Measurements from ENCODE around the gene CKM.

The CKM gene

DNA sequence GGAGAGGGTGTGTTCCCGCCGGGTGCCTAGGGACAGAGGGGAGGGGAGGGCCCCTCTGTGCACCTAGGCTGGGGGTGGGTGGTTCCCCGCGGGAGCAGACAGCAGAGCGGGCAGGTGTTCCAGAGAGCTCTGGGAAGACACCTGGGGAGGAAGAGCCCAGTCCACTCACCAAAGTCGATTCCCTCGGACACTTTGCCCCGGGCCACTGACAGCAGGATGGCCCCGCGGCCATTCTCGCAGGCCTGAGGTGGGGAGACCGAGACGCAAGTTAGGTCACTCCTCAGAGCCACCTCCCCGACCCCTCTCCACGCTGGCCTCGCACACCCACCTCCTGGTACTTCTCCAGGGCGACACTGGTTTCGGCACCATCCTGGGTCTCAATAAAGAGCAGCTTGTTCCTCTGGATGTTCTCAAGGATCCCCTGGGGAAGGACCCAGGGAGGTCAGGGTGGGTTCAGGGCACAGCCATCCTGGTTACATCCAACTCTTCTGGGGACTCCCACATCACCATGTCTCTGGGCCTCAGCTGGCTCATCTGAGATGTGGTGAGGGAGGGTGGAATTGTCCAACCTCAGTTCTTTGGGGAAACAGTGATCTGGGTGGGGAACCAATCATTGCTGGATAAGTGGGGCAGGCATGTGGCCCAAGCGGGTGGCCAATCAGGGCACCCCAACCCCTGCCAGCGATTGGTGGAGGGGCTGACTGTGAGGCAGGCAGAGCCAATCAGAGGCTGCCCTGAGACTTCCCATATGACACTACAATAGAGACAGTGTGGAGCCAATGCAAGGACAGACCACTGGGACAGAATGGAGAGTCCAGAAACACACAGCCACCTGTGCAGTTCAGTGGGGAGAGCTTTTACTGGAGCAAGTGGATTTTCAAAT is 30.5 kb upstream of the CKM start:
- no peak overlapping the region for H3K4me3 Mint-ChIP-seq
- H3K27me3 Mint-ChIP-seq, result no peaks in the 10 kb centered on the region
- H3K9me3 Mint-ChIP-seq, result no peaks in the 10 kb centered on the region
- no peaks in the 10 kb centered on the region for H3K4me1 Mint-ChIP-seq (ENCODE audit: low read depth)
- peaks cover 78% of the 10 kb centered on the region for H3K36me3 Mint-ChIP-seq (ENCODE audit: low read depth)
- H3K27ac Mint-ChIP-seq, result no peak overlapping the region
- no peak for DNase-seq

DNA sequence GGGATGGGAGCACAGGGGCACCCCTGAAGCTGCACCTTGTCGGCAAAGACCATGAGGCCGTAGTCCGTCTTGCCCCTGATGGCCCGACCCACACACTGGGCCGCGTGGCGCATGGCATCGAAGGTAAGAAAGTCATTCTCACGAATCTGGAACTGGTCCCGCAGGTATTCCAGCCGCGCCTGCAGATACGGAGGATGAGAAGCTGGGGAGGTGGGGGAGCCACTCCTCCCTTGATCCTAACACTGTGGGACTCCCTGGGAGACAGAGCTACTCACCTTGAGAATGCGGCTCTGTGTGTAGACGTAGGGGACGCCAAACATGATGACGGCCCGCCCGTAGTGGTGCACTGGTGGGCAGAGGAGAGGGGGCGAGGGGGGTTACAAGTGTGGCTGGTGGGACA is 29.8 kb upstream of the CKM start:
- peaks cover 71% of the 10 kb centered on the region for H3K36me3 Mint-ChIP-seq (ENCODE audit: low read depth)
- no peaks in the 10 kb centered on the region for H3K9me3 Mint-ChIP-seq
- H3K4me1 Mint-ChIP-seq (ENCODE audit: low read depth), result no peaks in the 10 kb centered on the region
- DNase-seq, result no peak
- H3K27me3 Mint-ChIP-seq, result no peaks in the 10 kb centered on the region
- H3K27ac Mint-ChIP-seq, result no peak overlapping the region
- no peak overlapping the region for H3K4me3 Mint-ChIP-seq

DNA sequence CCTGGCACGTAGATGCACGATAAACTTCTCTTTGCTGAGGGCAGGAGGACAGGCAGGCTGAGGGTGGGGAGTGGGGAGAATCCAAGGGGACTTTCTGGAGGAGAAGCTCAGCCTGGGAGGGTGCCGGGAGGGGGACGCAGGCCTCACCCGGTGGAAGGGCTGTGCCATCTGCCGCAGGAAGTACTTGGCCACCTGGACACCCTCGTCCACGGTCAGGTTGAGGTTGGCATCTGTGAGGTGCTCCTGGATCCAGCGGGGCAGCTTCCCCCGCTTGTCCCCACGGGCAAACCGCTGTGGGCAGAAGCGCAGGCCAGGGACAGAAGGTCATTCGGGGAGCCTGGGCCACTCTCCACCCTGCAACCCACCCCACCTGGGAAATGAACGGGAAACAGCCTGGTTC is 29.4 kb upstream of the CKM start:
- no peak overlapping the region for H3K27ac Mint-ChIP-seq
- H3K36me3 Mint-ChIP-seq (ENCODE audit: low read depth), result peaks cover 67% of the 10 kb centered on the region
- no peaks in the 10 kb centered on the region for H3K9me3 Mint-ChIP-seq
- no peak for DNase-seq
- no peak overlapping the region for H3K4me3 Mint-ChIP-seq
- H3K27me3 Mint-ChIP-seq, result no peaks in the 10 kb centered on the region
- H3K4me1 Mint-ChIP-seq (ENCODE audit: low read depth), result no peaks in the 10 kb centered on the region

DNA sequence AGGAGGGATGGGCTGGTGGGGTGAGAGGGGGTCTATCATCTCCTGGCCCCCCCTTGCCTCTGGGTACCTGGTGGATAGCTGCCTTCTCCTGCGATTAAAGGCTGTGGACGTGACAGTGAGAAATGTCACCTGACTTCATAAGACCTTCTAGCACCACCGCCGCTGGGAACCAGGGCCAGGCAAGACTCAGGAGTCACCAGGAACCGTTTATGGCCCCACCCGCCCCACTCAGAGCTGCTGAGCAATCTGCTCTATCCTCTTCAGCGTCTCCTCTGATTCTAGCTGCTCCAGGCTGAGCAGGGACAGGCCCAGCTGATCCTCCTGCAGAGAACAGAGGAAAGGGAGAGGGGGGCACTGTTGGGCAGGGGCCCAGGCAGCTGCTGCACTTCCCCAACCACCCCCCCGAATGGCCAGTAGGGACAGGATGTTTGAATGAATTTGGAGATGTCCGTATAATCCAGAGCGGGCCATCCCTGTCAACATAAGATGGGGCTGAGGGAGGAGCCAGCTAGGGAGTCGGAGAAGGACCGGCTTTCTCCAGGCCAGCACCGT is 28.8 kb upstream of the CKM start:
- Mint-ChIP-seq H3K27me3 (no peaks in the 10 kb centered on the region), H3K4me3 (no peak overlapping the region), H3K36me3 (ENCODE audit: low read depth) (peaks cover 61% of the 10 kb centered on the region), H3K9me3 (no peaks in the 10 kb centered on the region), H3K4me1 (ENCODE audit: low read depth) (no peaks in the 10 kb centered on the region), H3K27ac (no peak overlapping the region)
- DNase-seq, result no peak

DNA sequence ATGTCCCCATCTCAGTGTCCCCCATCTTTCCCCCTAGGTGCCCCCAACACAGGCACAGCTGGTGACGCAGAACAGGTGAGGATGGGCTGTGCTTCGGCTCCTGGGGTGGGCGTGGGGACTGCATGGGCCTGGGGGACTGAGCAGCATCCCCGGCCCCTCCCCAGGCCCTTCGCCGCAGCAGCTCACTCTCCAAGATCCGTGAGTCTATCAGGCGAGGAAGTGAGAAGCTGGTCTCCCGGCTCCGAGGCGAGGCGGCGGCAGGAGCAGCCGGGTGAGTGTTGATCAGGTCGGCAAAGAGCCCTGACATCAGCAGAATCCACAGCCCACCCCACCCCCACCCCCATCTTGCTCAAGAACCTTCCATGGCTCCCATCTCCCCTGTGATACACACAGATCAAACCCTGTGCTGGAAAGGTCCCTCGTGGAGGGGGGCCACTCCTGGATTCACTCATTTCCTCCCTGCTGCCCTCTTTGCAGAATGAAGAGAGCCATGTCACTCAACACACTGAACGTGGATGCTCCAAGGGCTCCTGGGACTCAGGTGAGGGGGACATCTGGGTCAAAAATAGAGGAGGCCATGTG is 27.9 kb upstream of the CKM start:
- Mint-ChIP-seq H3K27me3 (peaks cover 9% of the 10 kb centered on the region), H3K4me3 (no peak overlapping the region), H3K27ac (no peak overlapping the region), H3K9me3 (no peaks in the 10 kb centered on the region), H3K36me3 (ENCODE audit: low read depth) (peaks cover 52% of the 10 kb centered on the region), H3K4me1 (ENCODE audit: low read depth) (no peaks in the 10 kb centered on the region)
- DNase-seq, result no peak

DNA sequence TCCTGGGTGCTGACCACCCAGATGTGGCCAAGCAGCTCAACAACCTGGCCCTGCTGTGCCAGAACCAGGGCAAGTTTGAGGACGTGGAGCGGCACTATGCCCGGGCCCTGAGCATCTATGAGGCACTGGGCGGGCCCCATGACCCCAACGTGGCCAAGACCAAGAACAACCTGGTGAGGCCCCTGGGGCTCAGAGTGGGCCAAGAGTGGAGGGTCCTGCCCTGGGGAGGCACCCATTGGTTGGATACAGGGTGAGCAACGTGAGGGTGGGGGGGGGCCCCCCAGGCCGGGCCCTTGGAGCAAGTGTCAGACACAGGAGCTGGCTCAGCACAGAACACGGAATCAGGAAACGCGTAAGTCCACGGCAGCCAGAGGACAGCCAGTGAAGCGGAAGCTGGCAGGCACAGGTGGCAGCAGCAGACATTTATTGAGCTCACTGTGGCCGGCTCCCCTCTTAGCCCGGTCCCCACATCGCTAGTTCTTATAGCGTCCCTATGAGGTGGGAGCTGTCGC is 26.8 kb upstream of the CKM start:
- no peak for DNase-seq
- Mint-ChIP-seq H3K9me3 (no peaks in the 10 kb centered on the region), H3K27me3 (peaks cover 16% of the 10 kb centered on the region), H3K4me1 (ENCODE audit: low read depth) (no peaks in the 10 kb centered on the region), H3K36me3 (ENCODE audit: low read depth) (peaks cover 43% of the 10 kb centered on the region), H3K4me3 (no peak overlapping the region), H3K27ac (no peak overlapping the region)

DNA sequence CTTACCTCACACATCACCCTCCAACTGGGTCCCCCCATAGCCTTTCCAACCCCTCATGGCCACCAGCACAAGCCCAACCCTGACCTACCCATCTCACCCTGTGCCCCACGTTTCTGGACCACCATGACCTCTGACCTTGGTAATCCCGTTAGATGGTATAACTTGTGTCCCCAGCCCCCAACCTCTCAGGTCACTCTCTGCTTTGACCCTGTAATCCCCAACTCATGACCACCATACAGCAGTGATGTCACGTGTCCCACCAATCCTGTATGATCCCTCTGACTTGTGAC is 26.4 kb upstream of the CKM start:
- DNase-seq, result no peak
- peaks cover 20% of the 10 kb centered on the region for H3K27me3 Mint-ChIP-seq
- H3K4me1 Mint-ChIP-seq (ENCODE audit: low read depth), result no peaks in the 10 kb centered on the region
- H3K27ac Mint-ChIP-seq, result no peak overlapping the region
- H3K36me3 Mint-ChIP-seq (ENCODE audit: low read depth), result peaks cover 39% of the 10 kb centered on the region
- no peaks in the 10 kb centered on the region for H3K9me3 Mint-ChIP-seq
- no peak overlapping the region for H3K4me3 Mint-ChIP-seq

DNA sequence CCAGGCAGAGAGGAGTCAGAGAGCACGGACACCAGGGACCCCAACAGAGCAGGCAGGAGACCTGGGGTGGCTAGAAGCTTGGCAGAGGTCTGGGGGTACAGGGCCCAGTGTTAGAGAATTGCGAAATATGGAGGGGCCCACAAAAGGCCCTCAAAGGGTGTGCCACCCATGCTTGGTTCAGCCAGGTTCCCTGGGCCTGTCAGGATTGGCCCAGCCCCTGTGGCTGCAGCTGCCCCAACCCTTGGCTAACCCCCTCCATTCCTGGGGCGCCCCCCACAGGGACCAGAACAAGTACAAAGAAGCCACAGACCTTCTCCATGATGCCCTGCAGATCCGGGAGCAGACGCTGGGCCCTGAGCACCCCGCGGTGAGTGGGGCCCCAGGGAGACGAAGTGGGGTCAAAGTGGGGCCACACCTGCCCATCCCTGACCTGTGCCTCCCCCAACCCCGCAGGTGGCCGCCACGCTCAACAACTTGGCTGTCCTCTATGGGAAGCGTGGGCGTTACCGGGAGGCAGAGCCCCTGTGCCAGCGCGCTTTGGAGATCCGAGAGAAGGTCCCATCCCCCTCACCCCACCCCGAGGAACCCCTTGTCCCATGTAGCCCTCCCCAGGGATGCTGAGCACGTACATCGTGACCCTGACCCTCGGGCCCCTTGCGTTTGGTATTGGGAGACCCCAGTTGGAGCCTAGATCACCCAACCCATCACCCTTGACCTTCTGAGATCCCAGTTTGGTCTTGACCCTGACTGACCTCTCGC is 25.9 kb upstream of the CKM start:
- H3K4me3 Mint-ChIP-seq, result no peak overlapping the region
- no peaks in the 10 kb centered on the region for H3K4me1 Mint-ChIP-seq (ENCODE audit: low read depth)
- H3K9me3 Mint-ChIP-seq, result no peaks in the 10 kb centered on the region
- no peak overlapping the region for H3K27ac Mint-ChIP-seq
- H3K27me3 Mint-ChIP-seq, result peaks cover 23% of the 10 kb centered on the region
- DNase-seq, result no peak
- peaks cover 34% of the 10 kb centered on the region for H3K36me3 Mint-ChIP-seq (ENCODE audit: low read depth)

DNA sequence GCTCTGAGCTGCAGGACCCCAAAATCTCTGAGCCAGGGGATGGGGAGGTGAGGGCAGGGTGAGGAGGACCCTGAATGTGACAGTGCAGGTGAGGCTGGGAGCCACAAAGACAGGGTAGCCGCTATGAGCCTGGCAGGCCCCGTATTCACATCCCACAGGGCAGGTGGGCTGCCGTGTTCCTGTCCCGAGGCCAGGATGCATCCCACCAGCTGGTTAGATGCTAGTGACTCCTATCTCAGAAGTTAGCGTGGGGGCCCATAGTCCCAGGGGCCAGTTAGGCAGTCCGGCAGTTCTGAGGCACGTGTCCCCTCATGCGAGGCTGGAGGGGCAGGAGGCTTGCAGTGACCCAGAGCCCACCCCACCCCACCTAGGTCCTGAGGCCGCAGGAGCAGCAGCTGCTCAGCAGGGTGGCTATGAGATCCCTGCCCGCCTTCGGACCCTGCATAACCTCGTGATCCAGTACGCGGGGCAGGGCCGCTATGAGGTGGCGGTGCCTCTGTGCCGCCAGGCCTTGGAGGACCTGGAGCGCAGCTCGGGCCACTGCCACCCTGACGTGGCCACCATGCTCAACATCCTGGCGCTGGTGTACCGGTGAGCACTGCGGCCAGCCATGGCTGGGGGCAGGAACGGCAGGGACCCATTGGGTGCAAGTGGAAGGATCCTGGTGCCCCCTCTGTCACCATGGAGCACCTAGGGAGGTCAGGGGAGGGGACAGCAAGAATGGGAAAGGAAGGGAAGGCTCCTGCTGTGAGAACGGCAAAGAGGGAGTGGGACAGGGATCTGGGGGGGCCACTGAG is 25.1 kb upstream of the CKM start:
- peaks cover 24% of the 10 kb centered on the region for H3K27me3 Mint-ChIP-seq
- DNase-seq, result no peak
- H3K27ac Mint-ChIP-seq, result no peak overlapping the region
- H3K36me3 Mint-ChIP-seq (ENCODE audit: low read depth), result peaks cover 26% of the 10 kb centered on the region
- no peaks in the 10 kb centered on the region for H3K4me1 Mint-ChIP-seq (ENCODE audit: low read depth)
- H3K9me3 Mint-ChIP-seq, result no peaks in the 10 kb centered on the region
- no peak overlapping the region for H3K4me3 Mint-ChIP-seq

DNA sequence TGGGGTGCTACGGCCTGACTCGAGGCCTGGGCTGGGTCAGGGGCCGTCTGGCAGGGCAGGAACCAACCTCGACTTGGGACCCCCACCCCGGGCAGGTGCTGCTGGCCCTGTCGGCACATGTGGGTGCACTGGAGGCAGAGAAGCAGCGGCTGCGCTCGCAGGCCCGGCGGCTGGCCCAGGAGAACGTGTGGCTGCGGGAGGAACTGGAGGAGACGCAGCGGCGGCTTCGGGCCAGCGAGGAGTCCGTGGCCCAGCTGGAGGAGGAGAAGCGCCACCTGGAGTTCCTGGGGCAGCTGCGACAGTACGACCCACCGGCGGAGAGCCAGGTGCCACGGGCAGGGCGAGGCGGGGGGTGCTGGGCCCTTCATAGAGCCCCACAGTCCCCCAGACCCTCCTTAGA is 23.8 kb upstream of the CKM start:
- Mint-ChIP-seq H3K27me3 (peaks cover 24% of the 10 kb centered on the region), H3K27ac (no peak overlapping the region), H3K36me3 (ENCODE audit: low read depth) (peaks cover 14% of the 10 kb centered on the region), H3K9me3 (no peaks in the 10 kb centered on the region), H3K4me3 (no peak overlapping the region), H3K4me1 (ENCODE audit: low read depth) (no peaks in the 10 kb centered on the region)
- no peak for DNase-seq

DNA sequence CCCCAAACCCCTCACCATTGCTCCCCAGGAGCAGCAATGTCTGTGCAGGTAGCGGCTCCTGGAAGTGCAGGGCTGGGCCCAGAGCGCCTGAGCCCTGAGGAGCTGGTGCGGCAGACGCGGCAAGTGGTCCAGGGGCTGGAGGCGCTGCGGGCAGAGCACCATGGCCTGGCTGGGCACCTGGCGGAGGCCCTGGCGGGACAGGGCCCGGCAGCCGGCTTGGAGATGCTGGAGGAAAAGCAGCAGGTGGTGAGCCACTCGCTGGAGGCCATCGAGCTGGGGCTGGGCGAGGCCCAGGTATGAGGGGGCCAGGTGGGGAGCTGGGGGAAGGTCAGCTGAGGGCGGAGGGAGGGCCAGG is 22.8 kb upstream of the CKM start:
- peaks cover 24% of the 10 kb centered on the region for H3K27me3 Mint-ChIP-seq
- no peak overlapping the region for H3K27ac Mint-ChIP-seq

DNA sequence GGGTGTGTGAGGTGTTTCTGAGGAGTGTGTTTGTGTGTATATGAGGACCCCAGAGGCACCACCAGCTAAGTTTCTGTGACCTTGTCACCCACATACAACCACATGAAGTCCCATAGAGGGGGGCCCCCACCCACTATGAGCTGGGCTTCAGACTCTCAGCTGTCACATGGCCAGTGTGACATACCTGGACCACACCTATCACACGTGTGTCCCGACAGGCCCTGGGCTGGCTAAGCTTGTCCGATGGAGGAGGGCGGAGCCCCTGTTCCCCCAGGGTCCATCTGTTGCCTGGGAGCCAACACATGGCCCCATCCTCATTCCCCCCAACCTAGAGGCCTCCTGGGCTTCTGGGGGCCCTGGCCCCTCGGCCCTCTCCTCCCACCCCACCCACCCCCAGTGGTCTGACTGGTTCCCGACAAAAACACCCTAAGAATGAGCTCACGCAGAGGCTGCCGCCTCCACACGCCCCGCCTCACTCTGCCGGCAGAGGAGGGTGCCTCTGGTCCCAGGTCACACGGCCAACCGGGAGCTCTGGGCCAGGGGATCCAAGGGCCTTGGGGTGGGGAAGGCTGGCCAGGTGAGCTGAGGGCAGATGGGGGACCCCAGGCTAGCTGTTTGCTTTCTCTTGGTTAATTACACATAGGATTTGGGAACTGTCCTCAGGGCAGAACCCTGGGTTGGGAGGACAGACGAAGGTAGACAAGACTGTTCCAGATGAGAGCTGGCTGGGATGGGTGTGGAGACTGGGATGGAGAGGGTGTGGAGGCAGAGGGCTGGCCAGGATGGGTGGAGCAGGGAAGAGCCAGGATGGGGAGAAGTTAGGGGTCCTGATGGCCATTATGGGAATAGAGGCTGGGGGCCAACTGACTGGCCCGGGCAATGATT is 22.2 kb upstream of the CKM start:
- Mint-ChIP-seq H3K9me3 (no peaks in the 10 kb centered on the region), H3K4me3 (no peak overlapping the region), H3K36me3 (ENCODE audit: low read depth) (peaks cover 3% of the 10 kb centered on the region), H3K27me3 (peaks cover 30% of the 10 kb centered on the region), H3K4me1 (ENCODE audit: low read depth) (peaks cover 4% of the 10 kb centered on the region), H3K27ac (no peak overlapping the region)
- DNase-seq, result no peak

More for the DNA sequence above, 22.8 kb upstream of the CKM start:
- no peak for DNase-seq
- H3K4me3 Mint-ChIP-seq, result no peak overlapping the region
- H3K9me3 Mint-ChIP-seq, result no peaks in the 10 kb centered on the region
- H3K4me1 Mint-ChIP-seq (ENCODE audit: low read depth), result no peaks in the 10 kb centered on the region
- peaks cover 8% of the 10 kb centered on the region for H3K36me3 Mint-ChIP-seq (ENCODE audit: low read depth)

DNA sequence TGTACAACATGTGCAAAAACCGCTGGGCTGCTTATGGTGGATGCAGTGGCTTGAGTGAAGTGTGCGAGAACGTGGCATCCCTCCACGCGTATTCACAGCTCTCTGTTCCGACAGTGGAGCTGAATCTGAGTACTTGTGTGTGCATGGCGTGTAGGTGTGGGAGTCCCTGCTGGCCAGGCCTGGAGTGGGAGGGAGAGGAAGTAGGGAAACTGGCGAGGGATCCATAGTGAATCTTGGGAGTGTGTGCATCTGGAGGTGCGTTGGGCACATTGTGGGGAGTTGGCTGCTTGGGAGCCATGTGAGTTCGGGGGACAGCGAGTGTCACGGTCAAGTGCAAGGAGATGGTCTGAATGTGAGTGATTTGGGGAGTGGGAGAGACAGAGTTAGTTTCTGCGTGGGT is 20.2 kb upstream of the CKM start:
- H3K4me3 Mint-ChIP-seq, result no peak overlapping the region

More for the DNA sequence above, 20.2 kb upstream of the CKM start:
- no peak overlapping the region for H3K27ac Mint-ChIP-seq
- H3K27me3 Mint-ChIP-seq, result peaks cover 43% of the 10 kb centered on the region
- peaks cover 4% of the 10 kb centered on the region for H3K4me1 Mint-ChIP-seq (ENCODE audit: low read depth)
- no peaks in the 10 kb centered on the region for H3K36me3 Mint-ChIP-seq (ENCODE audit: low read depth)
- H3K9me3 Mint-ChIP-seq, result no peaks in the 10 kb centered on the region
- DNase-seq, result no peak

Measured in activated T-cell treated with anti-CD3 and anti-CD28 coated beads, Interleukin-2, amount 50 U/mL, for 24 hours (primary cell).